Effector CD8-positive, alpha-beta T cell (primary cell): ENCODE data around the gene RBPMS2.

ENCODE experiments used
- DNase-seq: peaks from one replicate; lab custom pipeline; 2025; lab: John Stamatoyannopoulos, UW

Gene RBPMS2

GRCh38 chr15:64783796-64784195, 8.4 kb upstream of the RBPMS2 start:
- no peak for DNase-seq

DNA sequence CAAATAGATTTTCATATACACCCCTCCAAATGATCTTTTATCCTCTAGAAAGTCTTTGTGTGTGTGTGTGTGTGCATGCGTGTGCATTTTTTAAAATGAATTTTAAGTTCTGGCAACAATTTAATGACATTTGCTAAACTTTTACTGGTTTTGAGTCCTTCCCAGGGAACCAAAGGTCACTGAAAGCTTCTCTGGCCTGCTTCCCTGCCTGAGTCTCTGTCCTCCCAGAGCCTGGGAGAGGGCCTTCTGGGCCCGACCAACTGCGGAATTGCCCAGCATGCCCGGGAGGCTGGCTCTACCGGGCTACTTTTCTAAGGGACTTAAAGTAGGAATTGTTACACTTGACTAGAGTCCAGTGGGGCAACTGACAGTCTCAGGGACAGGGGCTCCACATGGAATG, 7.4 kb upstream of the RBPMS2 start:
- no peak for DNase-seq

GRCh38 chr15:64781299-64781698, 5.9 kb upstream of the RBPMS2 start:
- no peak for DNase-seq

- no peak for DNase-seq
Observed at GRCh38 chr15:64780600-64781156, 5.3 kb upstream of the RBPMS2 start.

GRCh38 chr15:64779630-64780029, 4.2 kb upstream of the RBPMS2 start:
- DNase-seq = no peak

- DNase-seq = no peak
Observed at GRCh38 chr15:64779024-64779423, 3.6 kb upstream of the RBPMS2 start.

DNA sequence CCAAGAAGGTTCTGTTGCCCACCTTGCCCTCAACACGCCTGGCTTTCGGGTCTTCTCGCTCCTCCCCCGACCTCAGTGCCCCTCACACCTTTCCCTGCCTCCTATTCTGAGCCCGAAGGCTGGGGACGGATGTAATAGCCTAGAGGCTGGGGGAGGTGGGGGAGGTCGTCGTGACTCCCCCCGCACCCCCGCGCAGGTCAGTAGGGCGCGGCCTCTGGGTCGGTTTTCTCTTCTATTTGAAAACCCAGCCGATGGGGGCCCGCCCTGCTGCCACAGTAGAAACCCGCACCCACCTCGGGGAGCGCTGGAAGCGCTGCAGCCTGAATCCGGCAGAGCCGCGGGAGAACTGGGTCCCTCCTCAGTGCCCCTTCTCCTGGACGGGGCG, 1.0 kb upstream of the RBPMS2 start:
- no peak for DNase-seq

GRCh38 chr15:64774629-64775493, 528 bp downstream of the RBPMS2 start:
- no peak for DNase-seq

DNA sequence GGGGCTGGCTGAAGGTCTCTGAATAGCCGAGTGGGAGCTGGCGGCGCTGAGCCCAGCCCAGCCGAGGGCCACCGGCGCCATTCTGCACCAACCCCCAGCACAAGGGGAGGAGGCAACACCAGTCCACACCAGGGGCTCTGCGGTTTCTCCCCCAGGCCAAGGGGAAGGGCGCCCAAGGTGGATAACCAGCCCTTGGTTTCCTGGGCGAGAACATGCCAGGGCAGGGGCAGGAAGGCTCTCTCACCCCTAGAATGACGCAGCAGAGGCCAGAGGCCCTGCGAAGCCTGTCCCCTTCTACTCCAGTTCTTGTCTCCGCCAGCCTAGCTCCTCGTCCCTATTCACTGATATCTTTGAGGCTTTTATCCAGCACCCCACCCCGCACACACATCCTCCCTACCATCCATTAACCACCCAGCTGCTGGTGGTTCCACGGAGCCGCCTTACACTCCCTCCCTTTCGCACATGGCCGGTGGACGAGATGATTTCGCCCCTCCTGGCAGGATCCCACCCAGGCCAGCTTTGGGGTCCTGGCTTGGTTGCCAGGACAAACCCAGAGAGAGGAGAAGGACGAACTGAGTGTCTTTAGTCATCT, 1.3 kb downstream of the RBPMS2 start:
- no peak for DNase-seq

- DNase-seq = no peak
Observed at GRCh38 chr15:64773606-64774005, 1.8 kb downstream of the RBPMS2 start.

DNA sequence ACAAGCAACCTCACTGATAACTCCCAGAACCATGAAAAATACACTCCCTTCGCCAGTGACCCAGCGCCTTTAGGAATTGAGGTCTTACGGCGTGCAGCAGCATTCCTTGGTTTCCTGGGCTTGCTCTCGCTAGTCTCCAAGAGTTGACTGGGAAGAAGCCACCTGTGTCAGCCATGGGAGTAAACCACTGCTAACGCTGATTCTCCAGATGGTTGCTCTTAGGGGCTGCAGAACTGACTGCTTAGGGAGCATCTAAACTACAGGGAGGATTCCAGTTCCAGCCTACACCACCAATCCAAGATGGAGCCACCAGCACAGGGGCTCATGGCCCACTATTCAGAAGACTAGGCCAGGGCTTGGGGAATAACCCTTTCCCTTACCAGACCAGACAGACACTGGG, 2.4 kb downstream of the RBPMS2 start:
- DNase-seq = no peak

DNA sequence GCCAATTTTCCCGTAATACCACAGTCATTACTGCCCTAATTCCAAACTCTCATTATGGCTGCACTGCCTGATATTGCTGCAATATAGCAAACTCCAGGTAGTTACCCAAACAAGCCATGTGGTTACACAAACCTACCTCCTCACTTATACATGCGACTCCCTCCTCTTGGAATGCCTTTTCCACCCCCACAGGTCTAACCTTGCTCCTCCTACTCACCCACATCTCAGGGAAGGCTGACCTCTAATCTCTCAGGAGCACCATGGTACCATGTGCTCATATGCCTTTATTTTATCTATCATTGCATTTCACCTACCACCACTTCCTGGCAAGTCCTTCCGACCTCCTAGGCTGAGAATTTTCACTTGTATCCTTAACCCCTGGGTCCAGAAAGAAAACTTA, 2.9 kb downstream of the RBPMS2 start:
- DNase-seq = no peak

DNA sequence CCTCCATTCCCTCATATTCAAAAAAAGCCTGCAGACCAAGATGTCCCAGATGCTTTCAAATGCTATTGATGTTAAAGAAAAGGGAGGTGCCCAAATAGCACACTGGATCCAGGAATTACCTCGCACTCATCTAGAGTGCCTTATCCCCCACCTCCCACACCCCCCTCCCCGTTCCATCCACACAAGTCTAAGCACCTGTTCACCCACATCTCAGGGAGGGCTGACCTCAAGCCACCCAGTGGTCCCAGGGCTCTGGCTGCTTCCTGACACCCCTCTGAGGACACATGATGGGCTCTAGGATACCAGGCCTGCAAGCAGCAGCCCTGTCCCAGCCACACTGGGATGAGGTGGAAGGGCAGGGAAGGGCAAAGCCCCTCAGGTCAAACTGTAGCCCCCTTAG, 4.8 kb downstream of the RBPMS2 start:
- no peak for DNase-seq

- no peak for DNase-seq
Observed at GRCh38 chr15:64767203-64767602, 8.2 kb downstream of the RBPMS2 start.

DNA sequence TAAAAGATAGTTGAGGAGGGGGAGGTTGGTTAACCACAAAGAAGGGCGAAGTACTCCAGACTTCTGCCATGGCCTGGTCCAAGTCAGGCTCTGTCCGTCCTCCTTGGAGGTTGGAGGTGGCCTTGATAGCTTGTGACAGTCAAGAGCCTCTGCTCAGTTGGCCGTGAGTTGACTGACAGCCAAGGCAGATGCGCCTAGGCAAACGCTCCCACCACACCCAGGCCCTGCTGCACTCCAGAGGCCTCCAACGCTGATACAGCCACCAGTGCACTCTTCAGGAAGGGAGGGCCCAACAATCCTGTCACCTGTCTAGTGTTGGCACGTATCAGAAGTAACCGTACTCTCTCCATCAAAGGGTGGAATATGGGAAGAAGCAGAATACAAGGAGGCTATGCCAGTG, 9.3 kb downstream of the RBPMS2 start:
- DNase-seq = no peak

DNA sequence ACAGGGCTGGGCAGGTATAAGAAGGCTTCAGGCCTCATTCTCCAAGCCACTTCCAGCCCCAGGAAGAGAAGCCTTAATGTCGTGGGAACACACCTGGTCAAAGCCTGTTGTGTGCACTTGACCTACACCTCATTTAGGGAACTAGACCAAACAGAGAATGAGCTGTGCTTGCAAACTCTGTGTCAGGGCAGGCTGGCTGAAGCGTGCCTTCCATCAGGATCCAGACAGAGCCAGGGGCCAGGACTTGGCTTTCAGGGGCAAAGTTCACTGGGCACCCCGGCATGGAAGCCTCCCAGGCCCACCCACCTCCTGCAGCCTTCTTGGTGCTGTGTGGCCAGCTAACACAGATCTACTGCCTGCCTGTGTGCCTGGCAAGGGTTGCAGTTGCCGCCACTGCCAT, 11.5 kb downstream of the RBPMS2 start:
- DNase-seq = no peak

GRCh38 chr15:64763462-64763861, 11.9 kb downstream of the RBPMS2 start:
- DNase-seq = no peak

- no peak for DNase-seq
Observed at GRCh38 chr15:64763021-64763420, 12.4 kb downstream of the RBPMS2 start.

DNA sequence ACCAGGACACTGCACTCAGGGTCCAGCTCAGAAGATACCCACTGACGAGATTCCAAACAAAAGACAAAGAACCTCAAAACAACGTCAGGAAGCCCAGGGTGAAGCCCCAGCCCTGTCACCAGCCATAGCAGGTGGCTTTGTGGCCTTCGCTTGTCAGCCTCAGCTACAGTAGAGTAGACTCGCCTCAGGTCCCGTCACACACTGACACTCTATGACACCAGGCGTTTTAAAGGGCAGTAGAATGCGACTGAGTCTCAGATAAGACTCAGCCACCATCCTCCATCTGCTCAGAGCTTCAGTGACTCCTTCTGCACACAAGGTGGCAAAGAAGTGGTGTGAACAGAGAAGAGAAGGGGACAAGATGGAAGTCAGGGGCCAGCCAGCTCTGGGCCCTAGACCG, 12.8 kb downstream of the RBPMS2 start:
- DNase-seq = no peak

DNA sequence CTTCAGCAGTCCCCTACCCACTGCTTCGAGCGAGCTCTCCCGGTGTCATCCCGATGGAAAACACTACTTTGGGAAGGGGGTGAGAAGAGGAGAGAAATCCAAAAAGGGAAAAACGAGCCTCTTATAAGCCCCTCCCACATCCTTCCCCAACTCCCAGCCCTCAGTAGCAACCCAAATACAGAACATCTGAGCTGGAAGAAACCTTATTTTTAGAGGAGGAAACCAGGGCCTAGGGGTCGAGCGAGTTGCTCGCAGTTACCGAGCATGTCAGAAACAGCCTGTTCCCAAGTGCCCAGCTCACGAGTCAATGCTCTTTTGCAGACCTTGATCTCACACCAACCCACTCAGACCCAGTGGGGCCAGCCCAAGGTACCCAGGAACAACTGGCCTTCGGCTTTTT, 14.2 kb downstream of the RBPMS2 start:
- no peak for DNase-seq

GRCh38 chr15:64760056-64760455, 15.3 kb downstream of the RBPMS2 start:
- no peak for DNase-seq

- DNase-seq = no peak
Observed at GRCh38 chr15:64755427-64755940, 19.9 kb downstream of the RBPMS2 start.
